Gastrocnemius medialis (tissue), 4 donors: ENCODE measurements around the gene NDUFS1.
"Not testable (repeated sequence)": the region's sequence is repeated elsewhere in the genome, so short reads cannot be mapped to it uniquely, and the experiment has no call there.

Experiments
- CTCF ChIP-seq, 5 experiments: fragments of 450-650 bp in 3 of 5; fragments of 200-600 bp in 2 of 5; sonication (generic) in 2 of 5; IDR thresholded peaks in 4 of 5; conservative IDR thresholded peaks in 1 of 5; 1 replicate in 4 of 5; 2 replicates in 1 of 5; pipeline ENCODE4 v1.5.1; 2016 to 2019; ENCODE audit warnings: antibody characterized with exemption in 5 of 5, mild to moderate bottlenecking in 3 of 5, moderate library complexity in 3 of 5
- POLR2A ChIP-seq, 2 donors: fragments of 450-650 bp; IDR thresholded peaks; one replicate each; pipeline ENCODE4 v1.6.1; 2017; ENCODE audit warnings: antibody characterized with exemption in 2 of 2, mild to moderate bottlenecking in 2 of 2, moderate library complexity in 2 of 2

- not testable (repeated sequence) for TF ChIP-seq CTCF (IDR thresholded peaks at IDR 0.05 in 4 of 5, conservative IDR thresholded peaks at IDR 0.05 in 1 of 5); POLR2A (IDR thresholded peaks at IDR 0.05)
Measured at GRCh38 chr2:206168230-206168629, 9.0 kb upstream of the NDUFS1 start.
